Measurements from ENCODE around the gene PPP1R9B.

Gene PPP1R9B

GRCh38 chr17:50161911-50162288 lies 11.4 kb upstream of the PPP1R9B start:
- H3K36me3 ChIP-seq = no peaks in the 10 kb centered on the region
- H3K9me3 ChIP-seq = no peaks in the 10 kb centered on the region
- TF ChIP-seq CTCF (IDR thresholded peaks at IDR 0.05) = no peak
- peaks cover 13 to 14% of the 10 kb centered on the region in 2 experiments for H3K4me1 ChIP-seq (ENCODE audit: control insufficient read depth in 1 of 2, insufficient read depth in 1 of 2, low read depth in 1 of 2, low read length in 1 of 2)
- H3K27me3 ChIP-seq = peaks cover 9% of the 10 kb centered on the region
- H3K4me3 ChIP-seq (ENCODE audit: low read depth in 1 of 2, low read length in 1 of 2) = peak overlapping the region; percentile 68 to 75
- peak overlapping the region; percentile 40 for H3K27ac ChIP-seq

GRCh38 chr17:50161023-50161910 lies 10.8 kb upstream of the PPP1R9B start:
- peak; percentile 99 for TF ChIP-seq CTCF (IDR thresholded peaks at IDR 0.05)
- Histone ChIP-seq H3K27ac (peak overlapping the region; percentile 40), H3K4me1 (ENCODE audit: control insufficient read depth in 1 of 2, insufficient read depth in 1 of 2, low read depth in 1 of 2, low read length in 1 of 2) (peaks cover 13 to 14% of the 10 kb centered on the region in 2 experiments), H3K36me3 (no peaks in the 10 kb centered on the region), H3K27me3 (peaks cover 9% of the 10 kb centered on the region), H3K4me3 (ENCODE audit: low read depth in 1 of 2, low read length in 1 of 2) (peak overlapping the region; percentile 68 to 75), H3K9me3 (no peaks in the 10 kb centered on the region)

GRCh38 chr17:50157891-50158290 lies 7.4 kb upstream of the PPP1R9B start:
- Histone ChIP-seq H3K4me1 (ENCODE audit: control insufficient read depth in 1 of 2, insufficient read depth in 1 of 2, low read depth in 1 of 2, low read length in 1 of 2) (peaks cover 13 to 14% of the 10 kb centered on the region in 2 experiments), H3K27me3 (peaks cover 9% of the 10 kb centered on the region), H3K27ac (no peak overlapping the region), H3K4me3 (ENCODE audit: low read depth in 1 of 2, low read length in 1 of 2) (no peak overlapping the region), H3K9me3 (no peaks in the 10 kb centered on the region), H3K36me3 (no peaks in the 10 kb centered on the region)
- no peak for TF ChIP-seq CTCF (IDR thresholded peaks at IDR 0.05)

- Histone ChIP-seq H3K9me3 (no peaks in the 10 kb centered on the region), H3K4me3 (ENCODE audit: low read depth in 1 of 2, low read length in 1 of 2) (no peak overlapping the region), H3K4me1 (ENCODE audit: control insufficient read depth in 1 of 2, insufficient read depth in 1 of 2, low read depth in 1 of 2, low read length in 1 of 2) (peaks cover 14 to 20% of the 10 kb centered on the region in 2 experiments), H3K27ac (no peak overlapping the region), H3K36me3 (no peaks in the 10 kb centered on the region), H3K27me3 (no peaks in the 10 kb centered on the region)
- no peak for TF ChIP-seq CTCF (IDR thresholded peaks at IDR 0.05)
Measured at GRCh38 chr17:50155115-50155819, 4.8 kb upstream of the PPP1R9B start.

GRCh38 chr17:50154604-50155003 lies 4.1 kb upstream of the PPP1R9B start:
- Histone ChIP-seq H3K9me3 (no peaks in the 10 kb centered on the region), H3K4me3 (ENCODE audit: low read depth in 1 of 2, low read length in 1 of 2) (no peak overlapping the region), H3K27ac (peak overlapping the region; percentile 99), H3K4me1 (ENCODE audit: control insufficient read depth in 1 of 2, insufficient read depth in 1 of 2, low read depth in 1 of 2, low read length in 1 of 2) (peaks cover 14 to 20% of the 10 kb centered on the region in 2 experiments), H3K27me3 (no peaks in the 10 kb centered on the region), H3K36me3 (no peaks in the 10 kb centered on the region)
- no peak for TF ChIP-seq CTCF (IDR thresholded peaks at IDR 0.05)

Data from neutrophil (primary cell).